ENCODE measurements around the gene GBGT1.
"Not testable (repeated sequence)": the region's sequence is repeated elsewhere in the genome, so short reads cannot be mapped to it uniquely, and the experiment has no call there.

The GBGT1 gene

GRCh38 chr9:133195029-133195428 lies 31.3 kb upstream of the GBGT1 start:
- no peak for DNase-seq (ENCODE audit: low spot score)

- no peak for DNase-seq (ENCODE audit: low spot score)
Measured at GRCh38 chr9:133194597-133194996, 30.9 kb upstream of the GBGT1 start.

DNA sequence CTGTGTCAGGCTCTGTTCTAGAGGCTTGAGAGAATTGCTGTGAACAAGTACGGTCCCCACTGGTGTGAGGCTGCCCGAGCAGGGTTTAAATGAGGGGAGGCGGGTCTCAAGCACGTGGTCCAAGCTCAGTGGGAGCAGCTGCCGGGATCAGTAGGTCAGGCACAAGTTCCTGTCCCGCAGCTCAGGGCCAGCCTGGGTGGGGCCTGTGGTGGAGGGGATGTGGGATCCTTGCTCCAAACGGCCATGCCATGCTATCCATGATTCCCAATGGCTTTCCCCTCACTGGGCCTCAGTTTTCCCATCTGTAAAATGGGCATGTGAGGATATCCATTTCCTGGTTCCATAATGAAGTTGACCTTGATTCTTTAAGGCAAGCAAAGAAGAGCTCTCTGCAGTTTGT lies 28.3 kb upstream of the GBGT1 start:
- DNase-seq (ENCODE audit: low spot score) = no peak

- DNase-seq (ENCODE audit: low spot score) = no peak
Measured at GRCh38 chr9:133189826-133190225, 26.1 kb upstream of the GBGT1 start.

DNA sequence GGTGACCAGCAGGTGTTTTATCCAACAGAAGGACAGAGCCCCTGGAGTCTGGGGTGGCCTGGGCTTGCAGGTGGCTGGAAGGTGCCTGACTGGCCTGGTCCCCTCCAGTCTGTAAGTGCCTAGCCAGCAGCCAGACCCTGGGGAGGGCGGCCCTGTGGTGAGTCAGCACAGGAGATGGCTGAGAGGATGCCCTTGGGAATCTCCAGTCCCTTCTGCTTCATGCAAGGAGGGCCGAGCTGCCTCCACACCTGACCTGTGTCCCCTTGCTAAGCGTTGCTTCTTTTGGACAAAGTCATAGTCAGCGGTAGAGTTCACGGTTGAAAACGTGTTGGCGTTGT lies 25.1 kb upstream of the GBGT1 start:
- DNase-seq (ENCODE audit: low spot score) = no peak

DNA sequence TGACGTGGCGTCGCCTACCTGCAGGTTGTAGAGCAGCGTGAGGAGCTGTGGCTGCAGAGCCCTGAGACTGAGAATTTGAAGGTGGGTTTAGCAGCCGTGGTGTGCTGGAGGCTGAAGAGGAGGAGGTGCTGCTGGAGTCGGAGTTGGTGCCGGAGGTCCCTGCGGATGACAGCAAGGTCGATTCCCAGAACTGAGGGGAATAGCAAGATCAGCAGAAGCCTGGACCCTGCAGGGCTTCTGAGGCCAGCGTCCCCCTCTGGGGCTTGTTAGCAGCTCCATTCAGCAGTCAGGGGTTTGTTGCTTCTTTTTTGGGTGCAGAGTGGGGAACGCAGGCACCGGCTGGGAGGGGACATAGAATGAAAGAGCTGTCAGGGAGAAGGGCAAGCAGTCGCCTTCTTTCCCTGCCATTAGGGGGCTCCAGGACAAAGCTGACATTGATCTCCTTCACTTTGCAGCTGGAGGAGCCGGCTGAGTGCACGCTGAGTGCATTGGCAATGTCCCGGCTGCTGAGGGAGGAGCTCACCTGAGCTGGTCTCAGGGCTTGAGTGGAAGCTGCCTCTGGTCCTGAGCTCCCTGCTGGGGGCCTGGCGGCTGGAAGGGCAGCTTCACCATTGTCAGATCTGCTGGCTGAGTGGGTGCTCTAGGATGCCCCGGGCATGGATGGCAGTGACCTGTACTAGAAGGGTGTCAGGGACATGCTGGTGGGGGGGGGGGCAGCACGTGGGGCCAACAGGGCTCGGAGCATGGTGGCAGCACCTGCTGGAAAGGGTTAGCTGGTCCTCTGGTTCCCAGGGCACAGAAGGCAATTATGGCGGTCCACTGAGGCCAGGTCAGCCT lies 24.5 kb upstream of the GBGT1 start:
- no peak for DNase-seq (ENCODE audit: low spot score)

GRCh38 chr9:133187561-133188005 lies 23.9 kb upstream of the GBGT1 start:
- no peak for DNase-seq (ENCODE audit: low spot score)

DNA sequence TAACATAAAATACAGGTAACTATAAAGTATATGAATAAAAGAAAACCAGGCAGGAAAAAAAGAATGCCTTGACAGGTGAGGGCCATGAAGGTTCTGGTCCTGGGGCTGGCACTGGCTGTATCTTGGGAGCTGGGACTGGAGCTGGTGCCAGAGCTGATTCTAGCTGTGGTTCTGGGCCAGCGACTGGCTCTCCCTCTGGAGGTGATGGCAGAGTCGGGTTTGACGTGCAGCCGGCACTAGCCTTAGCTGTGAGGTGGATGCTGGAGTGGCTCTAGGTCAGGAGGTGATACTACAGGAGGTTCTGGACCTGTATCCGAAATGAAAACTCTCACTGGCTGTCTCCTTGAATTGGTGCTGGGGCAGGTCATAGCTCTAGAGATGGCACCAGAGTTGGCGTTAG lies 23.0 kb upstream of the GBGT1 start:
- DNase-seq (ENCODE audit: low spot score) = no peak

- DNase-seq (ENCODE audit: low spot score) = peak; percentile 81
Measured at GRCh38 chr9:133184971-133185370, 21.3 kb upstream of the GBGT1 start.

GRCh38 chr9:133182151-133182550 lies 18.4 kb upstream of the GBGT1 start:
- DNase-seq (ENCODE audit: low spot score) = no peak

DNA sequence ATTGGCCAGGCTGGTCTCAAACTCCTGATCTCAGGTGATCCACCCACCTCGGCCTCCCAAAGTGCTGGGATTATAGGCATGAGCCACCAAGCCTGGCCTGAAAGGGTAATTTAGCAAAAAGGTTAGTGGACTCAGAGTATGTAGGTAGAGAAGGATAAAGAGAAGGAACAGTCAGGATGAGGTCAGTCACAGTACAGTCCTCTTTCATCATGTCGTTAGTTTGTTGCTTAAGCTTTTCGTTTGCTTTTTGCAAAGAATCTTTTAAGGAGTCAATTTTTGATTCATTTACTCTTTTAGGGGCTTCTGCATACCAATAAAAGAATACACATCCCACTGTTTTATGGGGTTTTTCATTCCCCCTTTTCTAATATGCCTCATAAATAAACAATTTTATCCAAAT lies 17.8 kb upstream of the GBGT1 start:
- DNase-seq (ENCODE audit: low spot score) = no peak

DNA sequence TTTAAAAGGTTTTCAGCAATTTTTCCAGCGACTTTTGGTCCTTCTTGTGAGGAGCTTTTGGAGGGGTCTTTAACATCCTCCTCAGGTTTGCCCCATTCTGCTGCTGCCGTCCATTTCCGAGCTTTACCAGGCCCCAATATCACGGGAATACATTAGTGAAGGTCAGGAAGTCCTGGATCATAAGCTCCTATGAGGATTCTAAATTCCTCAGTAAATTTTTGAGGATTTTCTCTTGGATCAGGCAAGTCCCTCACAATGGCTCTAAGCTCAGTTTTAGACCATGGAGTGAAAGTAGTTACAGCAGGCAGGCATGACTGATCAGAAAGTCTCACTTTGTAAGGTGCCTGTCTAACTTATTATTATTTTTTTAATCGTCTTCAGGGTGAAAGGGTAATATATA lies 17.2 kb upstream of the GBGT1 start:
- DNase-seq (ENCODE audit: low spot score) = no peak

DNA sequence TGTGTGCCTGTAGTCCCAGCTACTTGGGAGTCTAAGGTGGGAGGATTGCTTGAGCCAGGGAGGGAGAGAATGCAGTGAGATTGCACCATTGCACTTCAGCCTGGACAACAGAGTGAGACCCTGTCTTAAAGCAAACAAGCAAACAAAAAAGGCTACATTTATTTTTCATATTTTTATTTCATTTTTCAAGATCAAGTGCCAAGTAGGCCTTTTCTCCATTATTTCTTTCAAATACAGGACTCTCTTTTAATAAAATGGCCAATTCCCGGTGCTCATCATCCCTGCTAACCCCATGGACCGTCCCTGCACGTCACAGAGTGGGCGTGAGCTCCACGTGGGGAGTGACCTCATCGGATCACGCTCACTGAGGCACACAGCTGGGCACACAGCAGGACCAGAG lies 9.3 kb upstream of the GBGT1 start:
- no peak for DNase-seq (ENCODE audit: low spot score)

- no peak for DNase-seq (ENCODE audit: low spot score)
Measured at GRCh38 chr9:133171161-133171961, 7.6 kb upstream of the GBGT1 start.

DNA sequence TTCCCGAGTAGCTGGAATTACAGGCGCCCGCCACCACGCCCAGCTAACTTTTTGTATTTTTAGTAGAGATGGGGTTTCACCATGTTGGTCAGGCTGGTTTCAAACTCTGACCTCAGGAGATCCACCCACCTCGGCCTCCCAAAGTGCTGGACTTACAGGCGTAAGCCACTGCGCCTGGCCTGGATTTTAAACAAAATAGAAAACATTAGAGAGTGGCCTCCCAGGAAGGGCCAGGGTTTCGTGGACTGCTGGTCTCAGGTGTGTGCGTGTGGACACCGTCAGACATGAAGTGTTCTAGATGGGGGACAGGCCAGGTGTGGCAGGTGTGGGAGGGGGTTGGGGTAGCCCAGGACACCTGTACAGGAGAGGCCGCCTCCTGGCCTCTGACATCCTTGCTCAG lies 7.0 kb upstream of the GBGT1 start:
- DNase-seq (ENCODE audit: low spot score) = no peak

DNA sequence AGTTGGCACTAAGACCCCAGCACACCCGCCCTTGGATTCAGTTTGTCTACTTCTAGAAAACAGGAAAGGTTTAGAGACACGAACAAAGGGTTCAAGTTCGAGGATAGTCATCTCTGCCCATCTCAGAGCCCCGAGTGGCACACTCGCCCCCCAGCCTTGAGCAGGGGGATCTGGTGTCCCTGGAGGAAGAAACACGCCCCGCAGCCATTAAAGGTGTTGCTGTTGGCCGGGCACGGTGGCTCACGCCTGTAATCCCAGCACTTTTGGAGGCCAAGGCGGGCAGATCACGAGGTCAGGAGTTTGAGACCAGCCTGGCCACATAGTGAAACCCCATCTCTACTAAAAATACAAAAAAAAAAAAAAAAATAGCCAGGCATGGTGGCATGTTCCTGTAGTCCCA lies 6.0 kb upstream of the GBGT1 start:
- not testable (repeated sequence) for DNase-seq (ENCODE audit: low spot score)

DNA sequence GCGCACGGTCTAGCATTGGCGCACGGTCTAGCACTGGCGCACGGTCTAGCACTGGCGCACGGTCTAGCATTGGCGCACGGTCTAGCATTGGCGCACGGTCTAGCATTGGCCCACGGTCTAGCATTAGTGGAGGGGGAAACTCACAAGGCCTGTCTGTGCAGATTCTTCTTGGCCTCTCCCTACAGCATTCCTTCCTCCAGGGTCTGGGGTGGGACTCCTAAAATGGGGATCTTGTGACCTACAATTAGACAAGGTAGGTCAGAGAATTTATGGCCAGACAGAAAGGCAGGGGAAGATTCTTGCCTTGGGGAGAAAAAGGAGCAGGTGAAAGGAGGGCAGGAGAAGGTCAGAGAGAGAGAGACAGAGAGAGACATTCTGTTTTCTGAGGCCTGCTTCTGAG lies 5.4 kb upstream of the GBGT1 start:
- no peak for DNase-seq (ENCODE audit: low spot score)

DNA sequence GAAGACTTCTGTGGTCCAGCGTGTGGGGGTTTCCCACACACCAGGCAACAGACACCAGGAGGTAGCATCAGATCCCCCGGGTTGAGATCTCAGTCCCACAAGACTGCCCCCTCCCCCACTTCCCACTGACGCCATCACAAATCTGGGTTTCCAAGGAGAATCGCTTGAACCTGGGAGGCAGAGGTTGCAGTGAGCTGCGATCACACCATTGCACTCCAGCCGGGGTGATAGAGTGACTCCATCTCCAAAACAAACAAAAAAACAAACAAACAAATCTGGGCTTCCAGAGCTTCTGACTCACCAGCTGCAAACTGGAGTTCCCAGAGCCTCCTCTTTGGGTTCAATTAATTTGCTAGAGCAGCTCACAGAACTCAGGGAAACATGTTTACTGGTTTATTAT lies 4.7 kb upstream of the GBGT1 start:
- DNase-seq (ENCODE audit: low spot score) = no peak

- DNase-seq (ENCODE audit: low spot score) = no peak
Measured at GRCh38 chr9:133167769-133168168, 4.1 kb upstream of the GBGT1 start.

- no peak for DNase-seq (ENCODE audit: low spot score)
Measured at GRCh38 chr9:133167096-133167730, 3.5 kb upstream of the GBGT1 start.

DNA sequence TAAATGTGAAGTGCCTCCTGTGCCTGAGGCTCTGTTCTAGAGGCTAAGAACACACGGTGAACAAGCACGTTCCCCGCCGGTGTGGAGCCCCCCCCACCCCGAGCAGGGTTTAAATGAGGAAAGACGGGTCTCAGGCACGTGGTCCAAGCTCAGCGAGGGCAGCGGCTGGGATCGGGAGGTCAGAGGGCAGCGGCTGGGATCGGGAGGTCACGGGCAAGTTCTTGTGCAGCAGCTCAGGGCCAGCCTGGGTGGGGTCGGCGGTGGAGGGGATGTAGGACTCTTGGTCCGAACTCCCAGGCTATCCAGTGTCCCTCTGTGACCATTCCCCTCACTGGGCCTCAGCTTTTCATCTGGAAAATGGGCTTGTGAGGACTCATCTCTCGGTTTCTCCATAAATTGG lies 2.7 kb upstream of the GBGT1 start:
- DNase-seq (ENCODE audit: low spot score) = no peak

GRCh38 chr9:133165452-133165730 lies 1.7 kb upstream of the GBGT1 start:
- DNase-seq (ENCODE audit: low spot score) = no peak

- no peak for DNase-seq (ENCODE audit: low spot score)
Measured at GRCh38 chr9:133164191-133164590, 477 bp upstream of the GBGT1 start.
